ENCODE data around the gene EFCAB6.

Gene EFCAB6

GRCh38 chr22:43821606-43822425, 9.7 kb upstream of the EFCAB6 start (continued):
- TF ChIP-seq POU6F1 (CRISPR knock-in tag; IDR thresholded peaks at IDR 0.05; ENCODE audit: borderline replicate concordance, low read depth) (no peak), PATZ1 (CRISPR knock-in tag; IDR thresholded peaks at IDR 0.05; ENCODE audit: borderline replicate concordance) (no peak)

- no peak for ATAC-seq
- no peak for TF ChIP-seq ARNTL (CRISPR knock-in tag; IDR thresholded peaks at IDR 0.05; ENCODE audit: borderline replicate concordance, low read depth)
- TF ChIP-seq GLIS3 (CRISPR knock-in tag; IDR thresholded peaks at IDR 0.05), result no peak
- TF ChIP-seq ZNF8 (CRISPR knock-in tag; IDR thresholded peaks at IDR 0.05), result no peak
- TF ChIP-seq ZC3H10 (CRISPR knock-in tag; IDR thresholded peaks at IDR 0.05), result no peak
- TF ChIP-seq TOX (CRISPR knock-in tag; IDR thresholded peaks at IDR 0.05; ENCODE audit: borderline replicate concordance), result no peak
- no peak for TF ChIP-seq SNAI2 (CRISPR knock-in tag; IDR thresholded peaks at IDR 0.05)
- TF ChIP-seq ZFP3 (CRISPR knock-in tag; IDR thresholded peaks at IDR 0.05), result no peak
- no peak for TF ChIP-seq ZNF565 (CRISPR knock-in tag; conservative IDR thresholded peaks at IDR 0.05; ENCODE audit: low read depth)
- no peak for TF ChIP-seq POU6F1 (CRISPR knock-in tag; IDR thresholded peaks at IDR 0.05; ENCODE audit: borderline replicate concordance, low read depth)
- TF ChIP-seq PATZ1 (CRISPR knock-in tag; IDR thresholded peaks at IDR 0.05; ENCODE audit: borderline replicate concordance), result no peak
- TF ChIP-seq ZFP30 (CRISPR knock-in tag; IDR thresholded peaks at IDR 0.05), result no peak
- no peak for TF ChIP-seq CREB5 (CRISPR knock-in tag; IDR thresholded peaks at IDR 0.05; ENCODE audit: low read depth)
- TF ChIP-seq TSHZ2 (CRISPR knock-in tag; IDR thresholded peaks at IDR 0.05), result no peak
- no peak for TF ChIP-seq ISL1 (CRISPR knock-in tag; IDR thresholded peaks at IDR 0.05)
- TF ChIP-seq CSRNP3 (CRISPR knock-in tag; IDR thresholded peaks at IDR 0.05), result no peak
- no peak for TF ChIP-seq OSR1 (CRISPR knock-in tag; IDR thresholded peaks at IDR 0.05)
- no peak for TF ChIP-seq PPARA (CRISPR knock-in tag; IDR thresholded peaks at IDR 0.05; ENCODE audit: borderline replicate concordance)
- TF ChIP-seq ZNF70 (CRISPR knock-in tag; IDR thresholded peaks at IDR 0.05), result no peak
These were observed 8.7 kb upstream of the EFCAB6 start for GRCh38 chr22:43820651-43821305.

Data from SK-N-SH treated with all-trans-retinoic acid at 6 μM for 48 hours (cell line).